Kidney (tissue), 14 donors: ENCODE data around the gene CD52. TPM values are rescaled to one million over a fixed set of nuclear protein-coding genes. Genes with fewer than 3 reads are reported as not detected.
A peak's percentile ranks its signal among the peaks of the same experiment; 100 is the strongest.

Experiments
- DNase-seq, 5 donors: peaks; one replicate each; pipeline ENCODE4 v3.0.0-alpha.2; 2013 to 2020
- FAIRE-seq: peaks from 2 replicates; lab custom pipeline; 2012; peaks lifted over from hg19 to GRCh38; lab: Jason Lieb, UNC
- H3K27ac ChIP-seq, 2 donors: one replicate each; pipeline ENCODE4 v1.7.0; 2013; ENCODE audit warnings: low read depth in 2 of 2, low read length in 2 of 2, inconsistent platforms in 1 of 2
- H3K27me3 ChIP-seq: one replicate; pipeline ENCODE4 v1.7.1; 2013; ENCODE audit warnings: low read length, inconsistent platforms; ENCODE audit not compliant: control insufficient read depth, insufficient read depth
- H3K36me3 ChIP-seq, 3 donors: one replicate each; pipeline versions ENCODE4 v1.7.0 to v1.7.1; 2013; ENCODE audit warnings: low read length in 3 of 3, control low read depth in 1 of 3, inconsistent platforms in 1 of 3; ENCODE audit not compliant: insufficient read depth in 3 of 3, control insufficient read depth in 2 of 3
- H3K4me1 ChIP-seq, 3 donors: one replicate each; pipeline versions ENCODE4 v1.7.0 to v1.7.1; 2013; ENCODE audit warnings: low read length in 3 of 3, inconsistent platforms in 1 of 3, low read depth in 1 of 3; ENCODE audit not compliant: control insufficient read depth in 2 of 3, insufficient read depth in 2 of 3
- H3K4me3 ChIP-seq, 3 donors: one replicate each; pipeline versions ENCODE4 v1.7.0 to v1.8.1; 2013; ENCODE audit warnings: low read length in 3 of 3, control low read depth in 1 of 3, inconsistent platforms in 1 of 3
- H3K9ac ChIP-seq, 3 donors: one replicate each; pipeline versions ENCODE4 v1.7.0 to v1.7.1; 2013; ENCODE audit warnings: low read length in 3 of 3, control low read depth in 1 of 3, inconsistent platforms in 1 of 3
- H3K9me3 ChIP-seq, 3 donors: one replicate each; pipeline versions ENCODE4 v1.7.0 to v1.7.1; 2013; ENCODE audit warnings: low read length in 3 of 3, control low read depth in 1 of 3, inconsistent platforms in 1 of 3; ENCODE audit not compliant: control insufficient read depth in 2 of 3, insufficient read depth in 1 of 3
- intact Hi-C: fragments of 100-400 bp; cut with DNase I; formaldehyde crosslinking; loops from one replicate; pipeline ENCODE4 v1.11.1; 2022
- polyA plus RNA-seq: library from polyadenylated mRNA; stranded (reverse); fragments of 350-450 nt; fragmentation: Illumina TruSeq; extraction: RNeasy Lipid Tissue Mini Kit (QIAGEN cat#74804); gene quantifications from one replicate; pipeline ENCODE4 v1.2.3, GENCODE V29; 2014; ENCODE audit warnings: low read depth, low replicate concordance; ENCODE audit not compliant: insufficient read depth
- total RNA-seq: library from RNA; stranded (reverse); fragmentation: NEBNext Ultra II Directional; extraction: Animal tissue kit (Norgen Biotek cat#: 25700); gene quantifications from one replicate; pipeline ENCODE4 v1.2.1, GENCODE V29; 2021
- TF ChIP-seq, protein P1 (sequence below): IDR thresholded peaks from 3 replicates; pipeline ENCODE4 v1.5.1; 2012; ENCODE audit warnings: mild to moderate bottlenecking, moderate library complexity, borderline replicate concordance; ENCODE audit not compliant: insufficient read depth; ENCODE audit errors: extremely low read depth
- donor health status: control.
- donor health status: control.
- donor health status: control.
- donor health status: control.
- donor health status: control.
- donor health status: DM: yes; HTN: yes; CAD: no.
- donor health status: Normal renal cell carcinoma (clear cell type).

The CD52 gene
- total and polyA plus RNA-seq, 2 donors from 2014 or later, result 13.2 to 30.8 TPM

DNA sequence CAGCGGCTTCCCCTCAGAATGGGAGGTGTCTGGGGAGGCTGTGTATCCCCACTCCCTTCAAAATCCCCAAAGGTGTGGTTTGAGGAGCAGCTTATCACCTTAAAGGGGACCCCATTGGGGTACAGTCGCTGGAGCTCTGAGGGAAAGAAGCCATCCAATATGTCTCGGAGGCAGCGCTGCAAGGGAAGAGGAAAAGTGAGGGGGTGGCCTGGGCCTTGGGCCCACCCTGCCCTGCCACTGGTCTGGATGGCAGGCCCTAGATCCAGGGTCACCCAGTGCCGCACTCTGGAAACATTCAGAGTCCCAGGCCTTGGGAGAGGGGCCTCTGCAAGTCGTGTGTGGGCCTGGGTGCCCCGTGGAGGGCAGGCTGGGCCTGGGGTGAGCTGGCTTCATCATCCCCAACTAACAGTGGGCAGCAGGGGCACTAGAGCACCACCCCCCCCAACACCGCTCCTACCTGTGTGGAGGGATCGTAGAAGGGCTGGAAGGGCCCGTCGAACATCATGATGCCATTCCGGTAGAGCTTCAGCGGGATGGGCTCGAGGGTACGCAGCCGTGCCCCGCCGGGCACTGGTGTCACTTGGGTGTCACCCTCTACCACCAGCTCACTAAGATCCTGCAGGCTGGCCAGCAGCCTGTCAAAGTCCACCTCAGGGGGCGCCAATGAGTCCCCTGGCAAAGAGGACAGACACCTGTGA is 32.2 kb upstream of the CD52 start:
- Histone ChIP-seq H3K9me3 (no peaks in the 10 kb centered on the region), H3K4me3 (no peak overlapping the region), H3K27ac (no peak overlapping the region), H3K4me1 (peaks cover 0 to 10% (median 0%) of the 10 kb centered on the region in 3 donors), H3K27me3 (no peaks in the 10 kb centered on the region), H3K9ac (no peak overlapping the region), H3K36me3 (no peaks in the 10 kb centered on the region)
- intact Hi-C loops, result no loop called here
- no peak for FAIRE-seq
- TF ChIP-seq, protein P1, sequence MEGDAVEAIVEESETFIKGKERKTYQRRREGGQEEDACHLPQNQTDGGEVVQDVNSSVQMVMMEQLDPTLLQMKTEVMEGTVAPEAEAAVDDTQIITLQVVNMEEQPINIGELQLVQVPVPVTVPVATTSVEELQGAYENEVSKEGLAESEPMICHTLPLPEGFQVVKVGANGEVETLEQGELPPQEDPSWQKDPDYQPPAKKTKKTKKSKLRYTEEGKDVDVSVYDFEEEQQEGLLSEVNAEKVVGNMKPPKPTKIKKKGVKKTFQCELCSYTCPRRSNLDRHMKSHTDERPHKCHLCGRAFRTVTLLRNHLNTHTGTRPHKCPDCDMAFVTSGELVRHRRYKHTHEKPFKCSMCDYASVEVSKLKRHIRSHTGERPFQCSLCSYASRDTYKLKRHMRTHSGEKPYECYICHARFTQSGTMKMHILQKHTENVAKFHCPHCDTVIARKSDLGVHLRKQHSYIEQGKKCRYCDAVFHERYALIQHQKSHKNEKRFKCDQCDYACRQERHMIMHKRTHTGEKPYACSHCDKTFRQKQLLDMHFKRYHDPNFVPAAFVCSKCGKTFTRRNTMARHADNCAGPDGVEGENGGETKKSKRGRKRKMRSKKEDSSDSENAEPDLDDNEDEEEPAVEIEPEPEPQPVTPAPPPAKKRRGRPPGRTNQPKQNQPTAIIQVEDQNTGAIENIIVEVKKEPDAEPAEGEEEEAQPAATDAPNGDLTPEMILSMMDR, result no peak
- peak in 1 of 5 donors; percentile 61 for DNase-seq

- no peaks in the 10 kb centered on the region for H3K27me3 ChIP-seq
- H3K4me3 ChIP-seq, result no peak overlapping the region
- intact Hi-C loops, result no loop called here
- no peak overlapping the region for H3K27ac ChIP-seq
- H3K4me1 ChIP-seq, result peaks cover 0 to 6% (median 0%) of the 10 kb centered on the region in 3 donors
- TF ChIP-seq, protein P1, result no peak
- H3K9me3 ChIP-seq, result no peaks in the 10 kb centered on the region
- H3K36me3 ChIP-seq, result no peaks in the 10 kb centered on the region
- FAIRE-seq, result no peak
- peak in 1 of 5 donors; percentile 10 for DNase-seq
- H3K9ac ChIP-seq, result no peak overlapping the region
Measured at GRCh38 chr1:26286064-26286416, 31.7 kb upstream of the CD52 start.

- TF ChIP-seq, protein P1, result no peak
- Histone ChIP-seq H3K36me3 (no peaks in the 10 kb centered on the region), H3K9ac (no peak overlapping the region), H3K27me3 (no peaks in the 10 kb centered on the region), H3K4me3 (no peak overlapping the region), H3K4me1 (peaks cover 0 to 5% (median 0%) of the 10 kb centered on the region in 3 donors), H3K9me3 (no peaks in the 10 kb centered on the region), H3K27ac (no peak overlapping the region)
- intact Hi-C loops, result no loop called here
- DNase-seq (peak in 1 of 5 donors; percentile 72), FAIRE-seq (no peak)
Measured at GRCh38 chr1:26287033-26287711, 30.6 kb upstream of the CD52 start.
